NCI-H748 (cell line): ENCODE measurements around the gene PLXNA2.

Source experiments
- DNase-seq: peaks from one replicate; lab custom pipeline; 2025; ENCODE audit not compliant: unreplicated experiment; lab: John Stamatoyannopoulos, UW

The PLXNA2 gene

DNA sequence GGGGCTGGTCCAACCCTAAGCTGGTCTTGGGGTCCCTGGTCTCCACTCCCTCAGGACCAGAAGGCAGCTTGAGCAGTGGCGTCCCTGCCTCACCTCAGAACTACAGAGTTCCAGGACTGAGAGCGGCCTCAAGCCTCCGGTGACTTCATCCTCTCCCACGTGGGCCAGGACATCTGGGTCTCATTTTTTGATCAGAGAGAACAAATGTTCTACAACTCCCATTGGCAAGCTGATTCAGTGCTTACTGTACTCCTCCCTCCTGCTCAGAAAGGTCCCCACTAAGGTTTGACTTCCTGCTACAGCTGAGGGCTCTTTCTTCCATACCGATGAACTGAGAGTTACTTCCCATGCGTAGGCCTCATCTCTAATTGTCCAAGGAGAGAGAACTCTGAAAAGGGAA lies 78.5 kb downstream of the PLXNA2 start:
- DNase-seq = no peak

DNA sequence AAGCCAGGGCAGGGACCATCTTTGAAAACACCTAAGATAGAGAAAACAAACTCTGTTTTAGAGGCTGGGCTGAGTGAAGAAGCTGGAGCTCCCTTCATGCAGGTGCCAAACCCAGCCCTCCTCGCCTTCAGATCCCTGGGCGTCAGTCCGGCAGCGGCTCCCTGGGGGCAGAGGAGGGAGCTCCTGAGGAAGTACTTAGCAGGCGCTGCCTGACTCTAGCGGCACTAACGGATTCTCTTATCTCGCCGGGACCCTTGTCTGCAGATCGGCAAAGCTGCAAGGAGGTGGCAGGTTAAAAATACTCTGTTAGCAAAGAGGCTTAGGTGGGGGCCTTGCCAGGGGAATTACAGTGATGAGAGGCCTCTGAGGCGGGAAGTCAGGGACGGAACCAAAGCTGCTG lies 79.6 kb downstream of the PLXNA2 start:
- no peak for DNase-seq

GRCh38 chr1:208163539-208163938 lies 80.6 kb downstream of the PLXNA2 start:
- DNase-seq = no peak

- no peak for DNase-seq
These were observed 81.3 kb downstream of the PLXNA2 start for GRCh38 chr1:208162903-208163302.

DNA sequence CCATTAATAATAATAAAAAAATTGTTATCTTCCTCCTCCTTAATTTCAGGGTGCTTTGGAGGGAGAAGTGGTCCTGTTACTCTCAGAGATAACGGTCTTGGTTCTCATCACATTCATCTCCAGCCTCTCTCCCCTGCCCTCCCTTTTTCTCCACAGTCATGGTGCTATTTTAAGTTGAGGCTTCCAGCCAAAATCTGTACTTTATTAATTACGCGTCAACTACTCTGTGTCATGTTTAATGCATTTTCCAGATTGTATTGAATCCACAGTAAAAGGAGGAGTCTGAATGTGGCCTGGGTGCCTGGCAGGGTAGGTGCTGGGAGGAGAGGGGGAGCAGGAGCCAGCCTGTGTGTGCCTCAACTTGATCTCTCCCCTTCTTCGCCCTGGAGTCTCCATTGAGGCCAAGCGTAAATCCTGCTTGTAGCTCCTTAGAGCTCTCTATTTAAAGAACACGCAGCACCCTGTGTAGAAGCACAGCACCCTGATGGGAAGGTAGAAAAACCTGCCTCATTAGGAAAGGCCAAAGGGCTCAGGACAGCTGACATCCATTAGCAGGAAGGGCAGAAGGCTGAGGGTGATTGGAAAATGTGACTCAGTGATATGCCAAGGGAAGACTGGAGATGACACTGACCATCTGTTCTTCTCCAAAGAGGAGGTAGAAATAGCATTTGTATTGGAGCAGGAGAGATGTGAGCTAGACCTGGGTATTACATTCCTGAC lies 82.4 kb downstream of the PLXNA2 start:
- DNase-seq = no peak

- no peak for DNase-seq
These were observed 83.2 kb downstream of the PLXNA2 start for GRCh38 chr1:208161005-208161404.

DNA sequence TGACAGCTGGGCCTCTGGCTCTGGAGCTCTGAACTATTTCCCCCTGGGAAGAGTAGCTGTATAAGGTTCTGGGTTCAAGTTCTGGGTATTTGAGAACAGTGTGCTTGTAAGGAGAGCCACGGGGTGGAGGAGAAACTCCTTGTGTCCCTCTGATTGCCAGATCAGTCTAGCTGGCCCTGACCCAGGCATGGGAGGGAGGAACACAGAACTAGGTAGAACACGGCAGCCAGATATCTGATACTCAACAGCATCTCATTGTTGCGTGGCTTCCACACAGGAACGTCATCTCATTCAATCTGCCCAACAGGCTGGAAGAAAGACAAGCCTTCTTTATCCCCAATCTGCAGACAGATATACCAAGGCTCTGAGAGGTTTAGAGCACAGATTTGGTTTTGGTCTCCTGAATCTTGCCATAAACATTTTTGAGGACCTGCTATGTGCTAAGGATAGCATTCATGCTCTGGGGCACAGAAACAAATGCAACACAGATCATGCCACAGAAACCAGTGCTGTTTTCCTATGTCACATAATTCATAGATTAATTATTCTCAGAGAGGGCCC lies 83.8 kb downstream of the PLXNA2 start:
- DNase-seq = no peak

- DNase-seq = no peak
These were observed 84.5 kb downstream of the PLXNA2 start for GRCh38 chr1:208159555-208160258.

- DNase-seq = no peak
These were observed 85.3 kb downstream of the PLXNA2 start for GRCh38 chr1:208158640-208159554.

DNA sequence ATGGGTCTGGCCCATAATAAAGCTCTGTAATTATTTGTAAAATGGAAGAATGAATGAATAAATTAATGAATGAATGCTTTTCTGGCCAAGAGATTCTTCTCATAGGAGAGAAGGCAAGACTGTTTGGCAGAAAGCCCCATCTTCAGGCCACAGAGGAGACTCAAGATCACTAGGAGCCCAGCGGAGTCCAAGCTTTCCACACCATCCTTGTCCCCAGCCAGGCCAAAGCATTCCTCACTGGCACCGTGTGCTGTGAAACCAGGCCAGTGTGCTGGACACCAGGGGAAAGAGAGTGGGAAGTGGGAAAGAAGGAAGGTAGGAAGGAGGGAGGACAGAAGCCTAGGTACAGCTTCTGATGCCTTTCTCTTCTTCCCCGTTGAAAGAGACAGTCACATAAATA lies 86.4 kb downstream of the PLXNA2 start:
- no peak for DNase-seq

DNA sequence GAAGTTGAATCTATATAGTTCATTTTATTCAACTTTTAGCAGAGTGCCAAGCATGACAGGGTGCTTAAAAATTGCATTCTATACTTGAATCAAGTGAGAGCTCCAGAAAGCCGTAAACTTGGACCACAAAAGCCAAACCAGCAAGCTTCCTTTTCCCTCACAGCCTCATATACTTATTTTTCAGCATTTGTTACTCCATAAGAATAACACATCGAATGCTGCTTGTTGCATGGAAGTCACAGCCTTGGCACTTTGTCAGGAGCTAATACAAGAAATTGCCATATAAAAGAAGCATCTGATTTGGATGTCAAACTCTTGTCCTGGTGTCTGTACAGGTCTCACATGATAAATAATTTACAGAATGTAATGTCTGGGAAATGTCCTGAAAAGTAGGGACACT lies 87.4 kb downstream of the PLXNA2 start:
- DNase-seq = no peak

GRCh38 chr1:208156310-208156709 lies 87.9 kb downstream of the PLXNA2 start:
- no peak for DNase-seq

DNA sequence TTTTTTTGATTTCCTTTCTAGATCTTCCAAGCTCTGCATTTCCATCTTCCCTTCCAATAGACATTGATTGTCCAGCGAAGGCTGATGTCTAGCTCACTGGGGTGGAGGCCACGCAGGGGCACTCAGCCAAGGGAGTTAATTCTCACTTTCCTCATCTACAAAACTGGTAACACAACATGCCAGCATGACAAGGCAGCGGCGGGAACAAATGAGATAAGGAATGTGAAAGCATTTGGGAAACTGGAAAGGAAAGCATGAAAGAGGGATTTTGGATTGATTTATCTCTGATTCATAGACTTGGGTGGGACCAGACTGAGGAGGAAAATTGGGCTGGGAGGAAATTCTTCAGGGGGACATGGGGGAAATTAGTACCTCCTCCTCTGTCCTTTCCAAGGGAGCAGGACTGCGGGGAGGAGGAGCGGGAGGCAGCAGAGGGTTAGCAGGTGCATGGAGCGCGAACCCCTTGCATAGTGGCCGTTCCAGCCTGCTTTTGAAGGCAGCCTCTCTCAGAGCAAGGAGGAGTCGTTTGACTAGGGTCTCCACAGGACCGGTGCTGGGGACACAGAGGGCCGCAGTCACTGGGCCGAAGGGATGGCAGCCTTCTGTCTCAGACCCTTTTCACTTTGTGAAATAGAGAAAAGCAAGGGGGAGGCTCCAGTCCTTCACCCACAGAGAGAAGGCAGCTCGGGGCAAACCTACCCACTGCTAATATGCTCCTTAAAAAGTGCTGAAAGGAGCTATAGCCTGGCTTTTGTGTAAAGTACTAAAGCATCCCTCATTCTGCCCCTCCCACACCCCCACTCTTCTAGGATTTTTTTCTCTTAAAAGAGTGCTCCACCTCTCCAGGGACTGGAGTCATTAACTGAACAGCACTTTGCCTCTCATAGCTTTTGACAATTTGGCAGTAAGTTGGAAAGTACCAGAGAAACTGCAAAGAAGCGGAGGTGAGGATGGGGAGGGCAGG lies 89.2 kb downstream of the PLXNA2 start:
- DNase-seq = peak; percentile 3

- DNase-seq = peak; percentile 93
These were observed 90.1 kb downstream of the PLXNA2 start for GRCh38 chr1:208154040-208154439.

- DNase-seq = no peak
These were observed 90.8 kb downstream of the PLXNA2 start for GRCh38 chr1:208153386-208153785.

GRCh38 chr1:208151728-208152598 lies 92.2 kb downstream of the PLXNA2 start:
- peak; percentile 60 for DNase-seq

DNA sequence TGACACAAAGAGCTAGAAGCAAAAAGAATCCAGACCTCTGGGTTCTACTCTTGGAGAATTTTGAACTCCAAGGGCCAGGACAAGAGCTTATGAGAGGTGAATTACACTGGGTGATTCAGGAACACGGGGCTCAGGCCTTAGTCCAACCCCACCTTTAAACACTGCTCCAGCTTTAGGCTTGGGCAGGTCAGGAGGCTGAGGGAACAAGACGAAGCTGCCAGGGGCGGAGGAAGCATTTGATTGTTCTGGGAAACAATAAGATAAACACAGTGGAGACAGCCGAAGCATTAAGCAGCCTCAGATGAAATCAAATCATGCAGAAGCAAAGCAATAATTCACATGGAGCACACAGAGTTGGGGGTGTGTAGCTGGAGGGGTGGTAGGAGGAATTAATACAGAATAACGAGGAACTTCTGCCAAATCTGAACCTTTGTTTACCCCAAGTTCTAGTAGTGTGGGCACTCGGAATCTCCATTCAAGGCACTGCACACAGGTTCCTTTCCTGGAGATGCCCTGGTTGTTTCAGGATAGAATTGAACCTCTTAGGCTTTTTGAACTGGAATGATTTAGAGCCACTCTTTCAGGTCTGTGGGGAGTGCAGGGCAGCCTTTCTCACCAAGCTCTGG lies 93.2 kb downstream of the PLXNA2 start:
- DNase-seq = no peak

GRCh38 chr1:208149776-208150514 lies 94.2 kb downstream of the PLXNA2 start:
- DNase-seq = peak; percentile 5
